A549 (cell line): Measurements from ENCODE around the gene ACOX1.

Source experiments
- CEBPB ChIP-seq, 2 experiments: fragments of >200 bp in 1 of 2; sonication (Bioruptor Twin) in 1 of 2; formaldehyde crosslinking in 1 of 2; IDR thresholded peaks; 2 replicates each; pipeline ENCODE4 v1.6.1; 2012 to 2016
- CHD2 ChIP-seq: fragments of 150-350 bp; IDR thresholded peaks from 2 replicates; pipeline ENCODE4 v1.6.1; 2014; ENCODE audit warnings: low read length; ENCODE audit not compliant: partially characterized antibody
- MAFK ChIP-seq: fragments of 450-650 bp; IDR thresholded peaks from 2 replicates; pipeline ENCODE4 v1.6.1; 2014; ENCODE audit not compliant: partially characterized antibody
- MYC ChIP-seq: IDR thresholded peaks from 2 replicates; pipeline ENCODE4 v1.6.1; 2012; ENCODE audit warnings: mild to moderate bottlenecking, inconsistent platforms, low read length, improper control_type of control experiment, borderline replicate concordance
- NR3C1 ChIP-seq: fragments of >200 bp; sonication (Bioruptor Twin); formaldehyde crosslinking; IDR thresholded peaks from 3 replicates; pipeline ENCODE4 v1.6.1; 2017
- POLR2A ChIP-seq: IDR thresholded peaks from 2 replicates; pipeline ENCODE4 v1.6.1; 2012; ENCODE audit warnings: mild to moderate bottlenecking, low read length
- POLR2AphosphoS2 ChIP-seq: conservative IDR thresholded peaks from 2 replicates; pipeline ENCODE4 v1.6.1; 2012; ENCODE audit warnings: low read length, improper control_type of control experiment, inconsistent platforms
- RAD21 ChIP-seq, 2 experiments: fragments of >200 bp in 1 of 2; sonication (Bioruptor Twin) in 1 of 2; formaldehyde crosslinking in 1 of 2; IDR thresholded peaks in 1 of 2; conservative IDR thresholded peaks in 1 of 2; 2 replicates in 1 of 2; 3 replicates in 1 of 2; pipeline ENCODE4 v1.6.1; 2012 to 2018; ENCODE audit warnings: inconsistent platforms in 1 of 2
- RCOR1 ChIP-seq: fragments of 150-350 bp; IDR thresholded peaks from 2 replicates; pipeline ENCODE4 v1.6.1; 2014; ENCODE audit warnings: antibody characterized with exemption, low read length, low read depth
- RFX5 ChIP-seq: fragments of 450-650 bp; IDR thresholded peaks from 2 replicates; pipeline ENCODE4 v1.7.1; 2014; ENCODE audit warnings: antibody characterized with exemption, mild to moderate bottlenecking, moderate library complexity
- TF ChIP-seq, protein P1 (sequence below): fragments of >200 bp; sonication (Bioruptor Twin); formaldehyde crosslinking; IDR thresholded peaks from 3 replicates; pipeline ENCODE4 v1.5.1; 2016
- TF ChIP-seq, protein P2 (sequence below): fragments of 200-600 bp; sonication (generic); IDR thresholded peaks from 2 replicates; pipeline ENCODE4 v1.6.1; 2016; ENCODE audit warnings: antibody characterized with exemption, mild to moderate bottlenecking, moderate library complexity

DNA sequence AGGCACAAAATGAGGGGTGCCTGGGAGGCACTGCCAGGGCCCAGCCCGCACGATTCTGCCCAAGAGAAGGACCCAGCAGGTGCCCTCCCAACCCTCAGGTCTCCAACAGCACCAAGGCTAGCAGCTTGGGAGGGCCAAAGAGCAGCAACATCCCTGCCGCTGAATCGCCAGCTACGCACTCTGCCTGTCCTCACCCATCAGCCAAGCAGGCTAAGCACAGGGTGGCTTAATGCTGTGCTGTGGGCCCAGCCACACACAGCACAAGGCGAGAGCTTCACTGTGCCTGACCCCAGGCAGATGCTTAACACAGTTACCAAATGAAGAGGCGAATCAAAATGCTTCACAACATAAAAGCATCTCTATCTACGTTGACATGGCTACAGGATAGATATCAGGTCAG, 63.7 kb downstream of the ACOX1 start:
- TF ChIP-seq POLR2A (no peak), RCOR1 (no peak), MAFK (no peak), NR3C1 (no peak), CEBPB (IDR thresholded peaks at IDR 0.05) (no peak), RAD21 (conservative IDR thresholded peaks at IDR 0.05 in 1 of 2, IDR thresholded peaks at IDR 0.05 in 1 of 2) (no peak), MYC (no peak), RFX5 (no peak), CHD2 (no peak), POLR2AphosphoS2 (no peak)
- TF ChIP-seq, protein P1, sequence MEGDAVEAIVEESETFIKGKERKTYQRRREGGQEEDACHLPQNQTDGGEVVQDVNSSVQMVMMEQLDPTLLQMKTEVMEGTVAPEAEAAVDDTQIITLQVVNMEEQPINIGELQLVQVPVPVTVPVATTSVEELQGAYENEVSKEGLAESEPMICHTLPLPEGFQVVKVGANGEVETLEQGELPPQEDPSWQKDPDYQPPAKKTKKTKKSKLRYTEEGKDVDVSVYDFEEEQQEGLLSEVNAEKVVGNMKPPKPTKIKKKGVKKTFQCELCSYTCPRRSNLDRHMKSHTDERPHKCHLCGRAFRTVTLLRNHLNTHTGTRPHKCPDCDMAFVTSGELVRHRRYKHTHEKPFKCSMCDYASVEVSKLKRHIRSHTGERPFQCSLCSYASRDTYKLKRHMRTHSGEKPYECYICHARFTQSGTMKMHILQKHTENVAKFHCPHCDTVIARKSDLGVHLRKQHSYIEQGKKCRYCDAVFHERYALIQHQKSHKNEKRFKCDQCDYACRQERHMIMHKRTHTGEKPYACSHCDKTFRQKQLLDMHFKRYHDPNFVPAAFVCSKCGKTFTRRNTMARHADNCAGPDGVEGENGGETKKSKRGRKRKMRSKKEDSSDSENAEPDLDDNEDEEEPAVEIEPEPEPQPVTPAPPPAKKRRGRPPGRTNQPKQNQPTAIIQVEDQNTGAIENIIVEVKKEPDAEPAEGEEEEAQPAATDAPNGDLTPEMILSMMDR = no peak
- TF ChIP-seq, protein P2, sequence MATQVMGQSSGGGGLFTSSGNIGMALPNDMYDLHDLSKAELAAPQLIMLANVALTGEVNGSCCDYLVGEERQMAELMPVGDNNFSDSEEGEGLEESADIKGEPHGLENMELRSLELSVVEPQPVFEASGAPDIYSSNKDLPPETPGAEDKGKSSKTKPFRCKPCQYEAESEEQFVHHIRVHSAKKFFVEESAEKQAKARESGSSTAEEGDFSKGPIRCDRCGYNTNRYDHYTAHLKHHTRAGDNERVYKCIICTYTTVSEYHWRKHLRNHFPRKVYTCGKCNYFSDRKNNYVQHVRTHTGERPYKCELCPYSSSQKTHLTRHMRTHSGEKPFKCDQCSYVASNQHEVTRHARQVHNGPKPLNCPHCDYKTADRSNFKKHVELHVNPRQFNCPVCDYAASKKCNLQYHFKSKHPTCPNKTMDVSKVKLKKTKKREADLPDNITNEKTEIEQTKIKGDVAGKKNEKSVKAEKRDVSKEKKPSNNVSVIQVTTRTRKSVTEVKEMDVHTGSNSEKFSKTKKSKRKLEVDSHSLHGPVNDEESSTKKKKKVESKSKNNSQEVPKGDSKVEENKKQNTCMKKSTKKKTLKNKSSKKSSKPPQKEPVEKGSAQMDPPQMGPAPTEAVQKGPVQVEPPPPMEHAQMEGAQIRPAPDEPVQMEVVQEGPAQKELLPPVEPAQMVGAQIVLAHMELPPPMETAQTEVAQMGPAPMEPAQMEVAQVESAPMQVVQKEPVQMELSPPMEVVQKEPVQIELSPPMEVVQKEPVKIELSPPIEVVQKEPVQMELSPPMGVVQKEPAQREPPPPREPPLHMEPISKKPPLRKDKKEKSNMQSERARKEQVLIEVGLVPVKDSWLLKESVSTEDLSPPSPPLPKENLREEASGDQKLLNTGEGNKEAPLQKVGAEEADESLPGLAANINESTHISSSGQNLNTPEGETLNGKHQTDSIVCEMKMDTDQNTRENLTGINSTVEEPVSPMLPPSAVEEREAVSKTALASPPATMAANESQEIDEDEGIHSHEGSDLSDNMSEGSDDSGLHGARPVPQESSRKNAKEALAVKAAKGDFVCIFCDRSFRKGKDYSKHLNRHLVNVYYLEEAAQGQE = no peak
